ENCODE data around the gene ADCK2. TPM values are rescaled to one million over a fixed set of nuclear protein-coding genes. Genes with fewer than 3 reads are reported as not detected.

The ADCK2 gene
- total and polyA plus RNA-seq, 10 of the 15 experiments (the other 5 are each of a cell fraction or from before 2014, with no cell fraction given): 0.52 to 19.4 (median 13.1) TPM

GRCh38 chr7:140631602-140632001, 41.1 kb upstream of the ADCK2 start (continued):
- no peak for TF ChIP-seq STAT3 (IDR thresholded peaks at IDR 0.05; ENCODE audit: low read depth, low read length)
- TF ChIP-seq POLR2AphosphoS2 (IDR thresholded peaks at IDR 0.05; ENCODE audit: low read depth, low read length): no peak
- no peak for TF ChIP-seq SMARCA5 (IDR thresholded peaks at IDR 0.05)
- no peak for TF ChIP-seq ESRRA (IDR thresholded peaks at IDR 0.05; ENCODE audit: low read length)
- TF ChIP-seq ATF7 (IDR thresholded peaks at IDR 0.05; ENCODE audit: low read depth): no peak
- no peak for TF ChIP-seq WRNIP1 (IDR thresholded peaks at IDR 0.05; ENCODE audit: borderline replicate concordance, low read depth, low read length)
- no peak for TF ChIP-seq FOXK2 (IDR thresholded peaks at IDR 0.05)
- TF ChIP-seq, protein P1, sequence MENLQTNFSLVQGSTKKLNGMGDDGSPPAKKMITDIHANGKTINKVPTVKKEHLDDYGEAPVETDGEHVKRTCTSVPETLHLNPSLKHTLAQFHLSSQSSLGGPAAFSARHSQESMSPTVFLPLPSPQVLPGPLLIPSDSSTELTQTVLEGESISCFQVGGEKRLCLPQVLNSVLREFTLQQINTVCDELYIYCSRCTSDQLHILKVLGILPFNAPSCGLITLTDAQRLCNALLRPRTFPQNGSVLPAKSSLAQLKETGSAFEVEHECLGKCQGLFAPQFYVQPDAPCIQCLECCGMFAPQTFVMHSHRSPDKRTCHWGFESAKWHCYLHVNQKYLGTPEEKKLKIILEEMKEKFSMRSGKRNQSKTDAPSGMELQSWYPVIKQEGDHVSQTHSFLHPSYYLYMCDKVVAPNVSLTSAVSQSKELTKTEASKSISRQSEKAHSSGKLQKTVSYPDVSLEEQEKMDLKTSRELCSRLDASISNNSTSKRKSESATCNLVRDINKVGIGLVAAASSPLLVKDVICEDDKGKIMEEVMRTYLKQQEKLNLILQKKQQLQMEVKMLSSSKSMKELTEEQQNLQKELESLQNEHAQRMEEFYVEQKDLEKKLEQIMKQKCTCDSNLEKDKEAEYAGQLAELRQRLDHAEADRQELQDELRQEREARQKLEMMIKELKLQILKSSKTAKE (IDR thresholded peaks at IDR 0.05; ENCODE audit: low read depth, poor library complexity, severe bottlenecking): no peak
- TF ChIP-seq PML (IDR thresholded peaks at IDR 0.05; ENCODE audit: low read length): no peak
- TF ChIP-seq KAT2A (conservative IDR thresholded peaks at IDR 0.05; ENCODE audit: control insufficient read depth, low read depth, low read length): no peak

DNA sequence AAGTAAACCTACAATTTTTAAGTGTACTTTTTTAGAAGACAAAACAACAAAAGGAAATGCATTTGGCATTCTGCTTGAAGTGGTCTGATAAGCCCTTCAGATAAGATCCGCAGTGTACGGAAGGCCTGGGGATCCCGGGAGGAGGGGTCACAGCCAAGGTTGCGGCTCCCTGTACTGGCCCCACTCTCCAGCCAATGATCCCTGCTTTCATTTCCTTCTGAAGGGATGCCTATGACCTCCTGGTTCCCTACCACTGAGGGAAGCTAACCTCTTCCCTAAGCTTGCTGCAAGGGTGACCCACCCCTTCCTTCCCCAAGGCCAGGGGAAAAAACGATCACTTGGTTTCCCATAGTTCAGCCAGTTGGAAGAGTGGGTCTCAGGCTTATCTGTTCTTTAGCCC, 37.4 kb upstream of the ADCK2 start:
- intact Hi-C loops (cut with micrococcal nuclease; ENCODE audit: unreplicated experiment): no loop called here
- Histone ChIP-seq H4K20me1 (ENCODE audit: control insufficient read depth, insufficient read depth) (no peaks in the 10 kb centered on the region), H3K36me3 (ENCODE audit: control insufficient read depth in 2 of 2, insufficient read depth in 2 of 2, low read length in 1 of 2) (no peaks in the 10 kb centered on the region), H2AFZ (ENCODE audit: control insufficient read depth, low read depth, low read length) (no peak overlapping the region), H3K27me3 (replicated peaks in 1 of 2; ENCODE audit: control insufficient read depth in 2 of 2, insufficient read depth in 2 of 2, low read length in 1 of 2) (peaks cover 5 to 6% of the 10 kb centered on the region in 2 experiments), H3K79me2 (ENCODE audit: control insufficient read depth, insufficient read depth, low read length) (no peaks in the 10 kb centered on the region), H3K9me3 (replicated peaks; ENCODE audit: control insufficient read depth, insufficient read depth, low read length) (no peaks in the 10 kb centered on the region), H3K4me3 (no peak overlapping the region), H3K4me2 (ENCODE audit: control insufficient read depth, insufficient read depth) (no peak overlapping the region), H3K9ac (ENCODE audit: control insufficient read depth, insufficient read depth, low read length) (no peak overlapping the region), H3K4me1 (ENCODE audit: control insufficient read depth, insufficient read depth, low read length) (no peaks in the 10 kb centered on the region), H3K27ac (ENCODE audit: control insufficient read depth, insufficient read depth) (no peak overlapping the region)
- no peak for FAIRE-seq
- in situ Hi-C loops (cut with MboI): no loop called here
- WGBS (ENCODE audit: insufficient coverage, insufficient replicate concordance, low lambda C conversion rate, missing lambda C conversion rate): 48% methylated on average over 5 of the region's 5 CpGs
- no peak for DNase-seq (ENCODE audit: low read depth, low spot score)
- POLR2A ChIA-PET: interaction anchor here (0.6 kb wide), 1 partner anchor 104 kb away, joined by 6 read pairs; no protein-coding TSS in a partner anchor
- RAD21 ChIA-PET (ENCODE audit: unreplicated experiment): no interaction called here
- SMC1A ChIA-PET (ENCODE audit: uncharacterized antibody, unreplicated experiment): no interaction called here
- no peak for ATAC-seq
- BruUV-seq (replicated peaks): no TSS peak
- TF ChIP-seq ZNF622 (IDR thresholded peaks at IDR 0.05) (no peak), TARDBP (IDR thresholded peaks at IDR 0.05; ENCODE audit: borderline replicate concordance) (no peak), ZNF384 (IDR thresholded peaks at IDR 0.05; ENCODE audit: borderline replicate concordance, low read depth, low read length) (no peak)
- CTCF ChIA-PET: no interaction called here

Measured in GM12878 (cell line).